Fibroblast of skin of left quadriceps (primary cell): ENCODE measurements around the gene CLNK.

Source experiments
- DNase-seq, 2 experiments: peaks; one replicate each; pipeline ENCODE4 v3.0.0-alpha.2; 2013; ENCODE audit warnings: low read depth in 2 of 2

The CLNK gene

GRCh38 chr4:10684631-10685030, at the start of gene CLNK:
CLNK (minus strand) TSS chr4:10684768; CDS start chr4:10667869, 16,899 bp downstream.
- no peak for DNase-seq

DNA sequence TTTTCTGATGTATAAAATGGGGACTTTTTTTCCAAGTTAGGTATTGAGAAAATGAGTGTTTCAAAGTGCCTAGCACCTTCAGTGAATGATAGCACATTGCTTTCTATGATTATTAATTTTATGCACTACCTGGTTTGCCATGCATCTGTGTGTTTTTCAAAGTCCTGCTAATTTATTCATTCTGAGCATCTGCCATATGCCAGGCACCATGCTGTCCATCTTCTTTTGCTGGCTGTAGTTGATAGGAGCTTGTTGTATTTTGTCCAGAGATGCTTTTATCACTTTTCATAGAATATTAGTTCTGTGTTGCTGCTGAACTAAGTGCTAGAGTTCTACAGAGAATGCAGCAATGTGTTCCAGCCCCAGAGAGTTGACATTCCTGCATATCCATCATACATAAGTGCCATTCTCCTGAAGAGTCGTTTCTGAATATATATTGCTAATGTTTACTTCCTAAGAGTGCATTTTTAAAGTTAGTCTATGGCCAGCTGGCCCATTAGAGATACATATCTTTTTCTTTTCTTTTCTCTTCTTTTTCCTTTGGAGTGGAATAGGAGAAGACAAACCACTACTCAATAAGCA, 49.0 kb upstream of the CLNK start:
- DNase-seq: no peak

DNA sequence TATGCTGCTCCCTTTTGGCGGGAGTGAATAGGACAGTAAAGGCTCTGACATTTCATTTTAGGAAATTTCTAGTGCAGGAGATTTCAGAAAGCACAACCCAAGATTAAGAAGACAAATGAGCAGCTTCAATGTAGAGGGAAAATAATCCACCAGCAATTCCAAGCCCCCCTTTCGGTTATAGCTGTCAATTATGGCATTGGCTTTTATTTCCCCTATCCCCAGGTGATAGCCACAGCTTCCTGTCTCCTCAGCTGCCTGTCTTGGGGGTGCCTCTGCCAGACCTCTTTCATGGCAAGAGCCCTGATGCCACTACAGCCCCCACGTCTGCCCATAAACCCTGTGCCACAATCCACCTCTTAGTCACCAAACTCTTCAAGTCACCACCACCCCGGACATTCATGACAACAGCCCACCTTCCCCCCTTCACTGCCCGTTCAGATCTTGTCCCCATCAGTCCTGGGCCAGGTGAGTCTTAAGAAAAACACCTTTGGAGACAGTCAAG, 48.4 kb upstream of the CLNK start:
- no peak for DNase-seq

DNA sequence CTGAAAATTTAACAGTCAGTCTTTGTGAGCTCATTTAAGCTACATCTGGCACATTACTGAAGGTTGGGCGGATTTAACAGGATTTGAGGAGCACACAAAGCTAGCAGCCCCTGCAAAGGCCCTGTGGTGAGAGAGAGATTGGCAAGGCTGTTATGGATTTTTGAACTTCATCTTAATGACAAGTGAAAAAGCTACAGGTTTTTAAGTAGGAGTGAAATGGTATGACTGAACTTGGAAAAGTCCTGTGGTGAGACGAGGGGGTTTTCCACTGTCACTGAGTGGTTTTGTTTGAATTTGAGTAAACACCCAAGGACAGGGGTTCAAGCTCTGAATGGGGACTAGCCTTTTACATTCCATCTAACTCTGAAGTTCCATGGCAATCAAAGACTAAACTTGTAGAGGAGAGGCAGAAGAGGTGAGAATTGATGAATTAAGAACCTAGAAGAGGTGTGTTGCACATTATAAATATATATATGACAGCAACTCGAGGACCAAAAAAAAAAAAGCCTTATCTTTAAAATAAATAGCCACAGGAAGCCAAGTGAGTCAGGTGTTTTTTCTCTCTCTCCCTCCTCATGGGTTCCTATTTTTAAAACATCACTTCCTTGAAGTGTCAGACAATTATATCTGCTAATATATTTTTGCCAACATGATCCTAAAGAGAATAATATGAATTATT, 47.8 kb upstream of the CLNK start:
- DNase-seq: no peak

- DNase-seq: no peak
These were observed 47.1 kb upstream of the CLNK start for GRCh38 chr4:10731690-10732089.

DNA sequence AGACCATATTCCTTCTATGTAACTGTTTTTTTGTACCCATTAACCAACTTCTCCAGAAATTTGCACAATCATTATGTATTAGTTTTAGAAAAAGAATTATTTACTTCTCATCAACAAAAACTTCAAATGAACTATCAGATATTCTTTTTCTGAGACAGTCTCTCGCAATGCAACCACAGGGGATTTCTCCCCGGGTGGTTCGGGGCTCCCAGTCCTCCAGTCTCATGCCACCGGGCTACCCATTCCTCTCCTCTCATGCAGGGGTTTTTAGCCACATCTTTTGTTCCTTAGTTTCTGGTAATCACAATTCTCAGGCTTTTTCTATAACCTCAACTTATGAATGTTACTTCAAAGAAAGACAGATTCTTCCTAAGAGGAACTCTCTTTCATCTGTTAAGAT, 46.6 kb upstream of the CLNK start:
- no peak for DNase-seq

DNA sequence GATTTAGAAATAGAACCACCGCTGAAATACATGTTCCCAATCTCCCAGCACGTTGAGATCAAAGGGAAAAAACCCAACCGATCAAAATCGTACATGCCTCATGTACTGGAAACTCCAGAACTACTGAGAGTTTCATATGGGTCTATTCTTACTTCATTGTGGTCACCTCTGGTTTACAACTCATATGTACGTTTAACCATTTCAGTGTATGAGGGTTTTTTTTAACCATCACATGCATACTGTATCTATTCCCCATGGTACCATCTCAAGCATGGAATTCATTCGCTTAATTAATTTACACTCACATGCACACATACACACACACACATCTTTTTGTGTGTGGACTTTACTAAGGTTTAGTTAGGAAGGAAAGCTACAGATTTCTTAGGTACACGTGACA, 46.0 kb upstream of the CLNK start:
- no peak for DNase-seq

DNA sequence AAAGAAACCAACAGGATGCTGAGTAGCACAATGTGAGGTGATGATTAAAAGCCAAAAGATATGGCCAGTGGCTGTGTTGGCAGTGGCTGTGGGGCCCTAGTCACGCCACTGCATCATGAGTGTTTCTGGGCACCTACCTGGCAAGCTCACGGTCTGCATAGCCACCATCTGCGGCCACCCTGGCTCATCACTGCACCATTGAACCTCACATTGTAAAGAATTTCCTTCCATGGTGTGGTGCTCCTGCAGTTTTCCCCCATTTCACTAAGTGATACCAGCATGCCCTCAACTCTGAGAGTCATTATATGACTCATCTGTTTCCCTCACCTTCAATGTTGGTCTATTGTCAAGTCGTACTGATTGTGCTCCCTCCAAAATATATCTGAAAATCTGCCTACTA, 45.5 kb upstream of the CLNK start:
- no peak for DNase-seq

DNA sequence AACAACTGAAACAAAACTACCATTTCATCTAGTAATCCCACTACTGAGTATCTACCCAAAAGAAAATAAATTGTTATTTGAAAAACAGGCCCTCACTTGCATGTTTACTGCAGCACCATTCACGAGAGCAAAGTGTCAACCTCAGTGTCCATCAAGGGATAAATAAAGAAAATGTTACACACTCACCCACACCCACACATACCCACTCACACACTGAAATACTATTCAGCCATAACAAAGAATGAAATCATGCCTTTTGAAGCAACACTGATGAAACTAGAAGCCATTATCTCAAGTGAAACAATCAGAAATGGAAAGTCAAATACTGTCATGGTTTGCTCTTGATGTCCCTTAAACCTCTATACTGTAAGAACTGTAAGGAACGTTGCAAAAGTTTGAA, 44.8 kb upstream of the CLNK start:
- no peak for DNase-seq

GRCh38 chr4:10728016-10728415, 43.4 kb upstream of the CLNK start:
- no peak for DNase-seq

DNA sequence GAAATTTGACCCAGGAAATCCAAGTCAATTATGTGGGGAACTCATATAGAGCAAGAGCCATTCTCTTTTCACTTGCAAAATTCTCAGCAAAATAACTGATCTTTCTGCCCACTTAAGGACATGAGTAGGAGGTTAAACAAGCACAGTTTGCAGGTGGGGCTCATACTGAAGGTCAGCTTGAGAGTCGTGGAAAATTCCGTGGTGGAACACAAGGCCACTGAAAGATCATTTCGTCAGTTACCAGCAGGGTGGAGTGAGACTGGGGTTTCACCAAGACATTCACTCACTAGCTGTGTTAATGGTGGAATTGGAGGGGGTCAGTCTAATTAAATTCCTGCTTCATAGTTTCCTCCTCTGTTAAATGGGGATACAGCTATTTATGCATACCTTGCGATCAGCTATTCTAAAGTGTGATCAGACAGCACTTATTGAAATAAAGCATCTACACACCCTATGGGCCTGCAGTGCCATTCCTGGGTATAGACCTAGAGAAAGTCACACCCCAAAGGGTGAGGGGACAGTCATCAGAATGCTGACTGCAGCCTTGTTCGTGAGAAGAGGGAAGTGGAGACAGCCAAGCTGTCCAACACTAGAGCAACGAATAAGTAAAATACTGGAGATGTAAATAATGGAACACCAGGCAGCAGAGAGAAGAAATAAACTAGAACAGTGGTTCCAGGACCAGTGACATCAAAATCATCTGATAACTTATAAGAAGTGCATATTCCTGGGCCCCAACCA, 42.7 kb upstream of the CLNK start:
- no peak for DNase-seq

DNA sequence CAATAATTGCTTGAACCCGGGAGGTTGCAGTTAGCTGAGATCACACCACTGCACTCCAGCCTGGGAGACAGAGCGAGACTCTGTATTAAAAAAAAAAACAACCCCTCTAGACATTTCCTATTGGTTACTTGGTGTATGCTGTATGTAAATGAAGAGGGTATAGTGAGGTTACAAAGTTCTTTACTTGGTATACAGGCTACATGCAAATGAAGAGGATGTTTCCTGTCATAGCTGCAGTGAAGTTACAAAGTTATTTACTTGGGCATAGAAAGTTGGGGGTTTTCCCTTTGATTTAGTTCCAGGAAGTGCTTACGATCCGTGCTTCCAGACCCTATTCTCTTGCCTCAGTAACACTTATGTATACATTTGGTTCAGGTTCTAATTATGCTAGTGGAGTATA, 38.4 kb upstream of the CLNK start:
- DNase-seq: no peak

GRCh38 chr4:10721616-10722015, 37.0 kb upstream of the CLNK start:
- DNase-seq: no peak

GRCh38 chr4:10716163-10716562, 31.6 kb upstream of the CLNK start:
- no peak for DNase-seq

DNA sequence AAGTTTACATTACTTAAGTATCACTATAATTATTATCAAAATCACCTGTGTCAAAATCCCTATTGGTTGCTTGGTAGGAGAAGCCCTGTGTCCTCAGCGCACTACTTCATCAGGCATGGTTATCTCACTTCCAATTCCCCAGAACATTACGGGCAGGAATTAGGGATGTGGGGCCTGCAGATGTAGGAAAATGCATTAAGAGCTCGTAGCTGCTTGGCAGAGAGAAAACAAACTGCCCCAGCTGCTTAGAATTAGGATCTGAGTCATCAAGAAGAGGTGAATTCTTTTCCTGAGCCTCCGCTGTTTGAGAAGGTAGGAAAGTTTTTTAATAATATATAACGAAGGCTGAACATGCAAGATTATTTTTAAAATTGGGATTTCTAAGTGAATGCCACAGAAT, 31.1 kb upstream of the CLNK start:
- peak; percentile 72 to 73 for DNase-seq

GRCh38 chr4:10715135-10715534, 30.6 kb upstream of the CLNK start:
- no peak for DNase-seq

DNA sequence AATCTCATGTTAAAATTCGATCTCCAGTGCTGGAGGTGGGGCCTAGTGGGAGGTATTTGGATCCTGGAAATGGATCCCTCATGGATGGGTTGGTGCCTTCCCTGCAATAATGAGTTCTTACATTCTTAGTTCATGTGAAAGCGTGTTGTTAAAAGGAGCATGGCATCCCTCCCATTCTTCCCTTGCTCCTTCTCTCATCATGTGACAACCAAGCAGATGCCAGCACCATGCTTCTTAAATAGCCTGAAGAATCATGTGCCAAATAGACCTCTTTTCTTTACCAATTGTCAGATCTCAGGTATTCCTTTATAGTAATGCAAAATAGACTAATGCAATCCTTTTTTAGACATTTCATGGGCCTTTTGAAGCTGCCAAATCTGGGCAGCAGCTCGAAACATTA, 29.0 kb upstream of the CLNK start:
- no peak for DNase-seq

DNA sequence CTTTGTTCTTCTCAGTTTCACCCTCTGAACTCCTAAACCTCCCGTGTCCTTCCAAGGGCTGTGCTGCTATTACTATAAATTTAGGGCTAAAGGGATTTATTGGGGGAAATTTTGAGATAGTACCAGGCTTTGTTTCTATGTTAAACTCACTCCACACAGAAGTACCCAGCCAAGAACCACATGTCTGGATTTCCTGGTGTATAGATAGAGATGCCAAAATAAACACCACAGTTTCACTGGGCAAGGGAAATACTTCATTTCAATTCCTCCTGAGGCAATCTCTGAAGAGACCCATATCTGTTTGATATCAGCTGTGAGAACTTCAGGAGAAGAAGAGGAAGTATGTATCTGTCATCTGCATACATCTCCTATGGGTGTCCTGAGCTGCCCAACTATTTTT, 21.7 kb upstream of the CLNK start:
- no peak for DNase-seq

DNA sequence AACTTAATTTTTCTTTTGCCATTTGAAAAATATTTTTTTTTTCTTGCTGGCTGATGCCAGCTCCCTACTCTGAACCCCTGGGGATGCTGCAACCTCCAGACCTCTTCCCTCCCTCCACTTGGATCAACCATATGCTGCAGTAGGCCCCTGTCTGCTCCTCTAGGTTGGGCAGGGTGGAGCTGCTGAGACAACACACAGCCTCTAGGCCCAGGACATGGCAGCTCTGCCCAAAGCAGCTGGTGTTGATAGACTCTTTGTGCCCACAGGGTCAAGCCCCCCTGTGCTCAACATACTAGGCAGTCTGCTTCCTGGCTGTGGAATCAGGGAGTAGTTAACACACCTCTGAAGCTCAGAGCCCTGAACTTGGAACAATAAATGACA, 19.9 kb upstream of the CLNK start:
- no peak for DNase-seq

GRCh38 chr4:10703766-10704429, 19.3 kb upstream of the CLNK start:
- DNase-seq: peak; percentile 20 to 28

DNA sequence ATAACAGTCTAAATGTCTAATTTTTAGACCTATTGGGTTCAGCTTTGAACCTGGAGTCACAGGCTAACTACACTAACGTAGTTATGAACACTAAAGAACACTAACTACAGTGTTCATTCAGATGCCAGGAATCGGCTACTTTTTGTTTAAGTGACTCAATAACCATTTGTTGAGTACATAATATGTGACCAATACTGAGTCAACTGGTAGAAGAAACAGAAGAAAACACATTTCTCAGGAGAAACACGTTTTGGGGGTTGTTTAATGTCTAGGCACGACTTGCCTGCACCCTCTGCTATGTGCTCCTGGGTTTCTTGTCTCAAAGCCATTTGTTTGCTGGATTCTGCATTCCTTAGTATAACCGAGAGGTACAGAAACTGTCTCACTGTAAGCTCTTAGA, 18.6 kb upstream of the CLNK start:
- no peak for DNase-seq

DNA sequence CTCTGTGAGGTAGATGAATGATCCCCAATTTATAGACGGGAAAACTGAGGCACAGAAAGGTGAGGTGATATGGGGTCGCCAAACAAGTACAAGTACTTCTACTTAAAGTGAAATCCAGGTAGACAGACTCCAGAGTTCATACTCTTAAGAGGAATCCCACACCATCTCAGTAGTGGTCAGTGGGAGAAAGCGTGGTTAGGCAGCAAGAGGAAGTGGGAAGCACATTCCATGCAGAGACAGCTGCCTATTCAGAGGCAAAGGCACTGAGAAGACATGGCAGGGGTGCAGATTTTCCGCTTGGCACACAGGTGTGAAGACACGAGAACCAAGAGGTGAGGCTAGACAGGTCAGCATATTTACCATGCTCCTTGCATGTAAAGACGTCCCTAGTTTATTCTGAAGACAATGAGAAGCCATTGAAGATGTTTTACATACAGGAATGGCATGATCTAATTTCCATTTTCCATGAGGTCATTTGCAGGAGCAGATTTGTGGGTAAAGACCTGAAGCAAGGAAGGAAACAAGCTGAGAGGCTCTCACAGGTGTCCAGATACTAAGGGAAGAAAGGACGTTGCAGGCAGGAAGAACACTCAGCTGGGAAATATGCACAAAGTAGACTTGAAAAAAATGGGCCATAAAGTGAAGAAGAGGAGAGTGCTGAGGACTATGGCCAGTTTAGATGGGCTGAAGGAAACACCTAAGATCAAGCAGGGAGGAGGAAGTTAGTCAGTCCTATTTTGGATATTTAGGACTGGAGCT, 17.3 kb upstream of the CLNK start:
- DNase-seq: no peak
